ENCODE measurements around the gene POLD4. TPM values are rescaled to one million over a fixed set of nuclear protein-coding genes. Genes with fewer than 3 reads are reported as not detected.

The POLD4 gene
- polyA plus RNA-seq, 6 donors from 2014 or later, result 340 to 535 (median 458) TPM

DNA sequence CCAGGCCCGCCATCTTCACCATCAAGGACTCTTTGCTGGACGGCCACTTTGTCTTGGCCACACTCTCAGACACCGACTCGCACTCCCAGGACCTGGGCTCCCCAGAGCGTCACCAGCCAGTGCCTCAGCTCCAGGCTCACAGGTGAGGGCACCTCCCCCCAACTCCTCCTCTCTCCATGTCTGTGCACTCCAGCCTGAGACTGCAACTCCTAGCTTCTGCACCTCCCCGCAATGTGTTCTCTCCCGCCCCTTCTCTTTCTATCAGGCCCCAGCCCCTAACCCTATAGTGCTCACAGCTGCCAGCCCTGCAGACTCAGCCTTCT lies 42.9 kb upstream of the POLD4 start:
- Mint-ChIP-seq H3K4me3 (peak overlapping the region in 2 of 8 donors; percentile 41 to 47), H3K36me3 (peaks cover 0 to 4% of the 10 kb centered on the region in 2 donors), H3K4me1 (peaks cover 36 to 61% (median 54%) of the 10 kb centered on the region in 3 donors), H3K27ac (peak overlapping the region in 3 of 6 donors; percentile 30 to 79 (median 34)), H3K9me3 (no peaks in the 10 kb centered on the region), H3K27me3 (no peaks in the 10 kb centered on the region)
- ATAC-seq (ENCODE audit: low read depth in 2 of 2) (no peak), DNase-seq (no peak)

DNA sequence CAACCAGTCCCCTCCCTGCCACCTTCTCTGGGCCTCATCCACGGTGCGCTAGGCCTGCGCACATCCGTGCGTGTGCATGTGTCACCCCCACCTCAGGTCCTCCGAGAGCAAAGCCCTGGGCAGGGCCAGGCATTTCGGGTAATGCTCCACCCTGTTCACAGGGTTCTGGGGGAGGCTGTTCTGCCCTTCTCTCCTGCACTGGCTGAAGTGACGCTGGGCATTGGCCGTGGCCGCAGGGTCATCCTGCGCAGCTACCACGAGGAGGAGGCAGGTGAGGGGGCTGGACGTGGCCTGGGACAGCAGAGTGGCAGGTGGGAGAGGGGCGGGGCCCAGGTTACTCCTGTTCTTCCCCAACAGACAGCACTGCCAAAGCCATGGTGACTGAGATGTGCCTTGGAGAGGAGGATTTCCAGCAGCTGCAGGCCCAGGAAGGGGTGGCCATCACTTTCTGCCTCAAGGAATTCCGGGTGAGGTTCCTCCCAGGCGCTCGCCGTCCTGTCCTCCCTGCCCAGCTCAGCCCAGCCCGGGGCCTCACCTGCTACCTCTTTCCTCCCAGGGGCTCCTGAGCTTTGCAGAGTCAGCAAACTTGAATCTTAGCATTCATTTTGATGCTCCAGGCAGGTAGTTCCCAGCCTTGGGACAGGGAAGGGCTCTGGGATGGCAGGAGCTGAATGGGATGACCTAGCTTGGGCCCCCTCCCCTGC lies 42.4 kb upstream of the POLD4 start:
- no peaks in the 10 kb centered on the region for H3K27me3 Mint-ChIP-seq
- peak overlapping the region in 1 of 8 donors; percentile 41 for H3K4me3 Mint-ChIP-seq
- H3K27ac Mint-ChIP-seq, result peak overlapping the region in 3 of 6 donors; percentile 30 to 79 (median 48)

DNA sequence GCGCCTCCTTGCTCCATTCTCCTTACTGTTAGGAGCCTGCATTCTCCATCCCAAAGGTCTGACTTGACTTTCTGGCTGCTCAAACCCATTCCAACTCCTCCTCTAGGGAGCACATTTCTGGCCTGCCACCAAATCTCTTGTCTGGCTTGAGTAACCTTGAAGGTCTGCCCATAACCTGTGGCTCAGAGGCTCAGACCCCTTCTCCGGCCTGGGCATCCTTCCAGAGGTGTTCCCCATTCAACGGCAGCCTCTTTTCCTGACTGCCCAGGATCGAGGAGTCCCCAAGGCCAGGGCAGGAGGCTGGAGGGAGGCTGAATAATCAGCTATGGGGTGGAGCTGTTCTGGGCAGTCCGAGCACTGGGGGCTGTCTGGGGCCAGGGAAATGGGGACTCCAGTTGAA lies 40.6 kb upstream of the POLD4 start:
- ATAC-seq (ENCODE audit: low read depth in 2 of 2), result no peak
- no peaks in the 10 kb centered on the region for H3K36me3 Mint-ChIP-seq
- H3K27me3 Mint-ChIP-seq, result no peaks in the 10 kb centered on the region
- H3K4me3 Mint-ChIP-seq, result peak overlapping the region; percentile 45 to 82 (median 63)
- no peak for DNase-seq
- H3K4me1 Mint-ChIP-seq, result peaks cover 46 to 61% (median 58%) of the 10 kb centered on the region in 3 donors
- H3K9me3 Mint-ChIP-seq, result no peaks in the 10 kb centered on the region
- peak overlapping the region in 3 of 6 donors; percentile 34 to 90 (median 81) for H3K27ac Mint-ChIP-seq

More for the DNA sequence above, 42.4 kb upstream of the POLD4 start:
- DNase-seq (no peak), ATAC-seq (ENCODE audit: low read depth in 2 of 2) (no peak)
- no peaks in the 10 kb centered on the region for H3K9me3 Mint-ChIP-seq
- peaks cover 0 to 3% of the 10 kb centered on the region in 2 donors for H3K36me3 Mint-ChIP-seq
- peaks cover 41 to 62% (median 56%) of the 10 kb centered on the region in 3 donors for H3K4me1 Mint-ChIP-seq

DNA sequence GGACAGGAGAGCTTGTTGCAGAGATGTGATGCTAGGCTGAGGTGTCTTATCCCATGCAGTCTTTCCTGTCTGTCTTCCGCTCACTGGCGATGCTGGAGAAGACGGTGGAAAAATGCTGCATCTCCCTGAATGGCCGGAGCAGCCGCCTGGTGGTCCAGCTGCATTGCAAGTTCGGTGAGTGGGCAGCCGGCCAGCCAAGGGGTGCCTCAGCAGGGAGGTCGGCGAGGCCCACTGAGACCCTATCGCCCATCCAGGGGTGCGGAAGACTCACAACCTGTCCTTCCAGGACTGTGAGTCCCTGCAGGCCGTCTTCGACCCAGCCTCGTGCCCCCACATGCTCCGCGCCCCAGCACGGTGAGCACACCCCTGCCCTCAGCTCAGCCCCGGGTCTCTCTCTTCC lies 40.1 kb upstream of the POLD4 start:
- Mint-ChIP-seq H3K9me3 (no peaks in the 10 kb centered on the region), H3K4me3 (peak overlapping the region; percentile 45 to 82 (median 66)), H3K4me1 (peaks cover 50 to 65% (median 58%) of the 10 kb centered on the region in 3 donors), H3K27ac (peak overlapping the region in 2 of 6 donors; percentile 32 to 81), H3K27me3 (no peaks in the 10 kb centered on the region), H3K36me3 (no peaks in the 10 kb centered on the region)
- DNase-seq (no peak), ATAC-seq (ENCODE audit: low read depth in 2 of 2) (no peak)

DNA sequence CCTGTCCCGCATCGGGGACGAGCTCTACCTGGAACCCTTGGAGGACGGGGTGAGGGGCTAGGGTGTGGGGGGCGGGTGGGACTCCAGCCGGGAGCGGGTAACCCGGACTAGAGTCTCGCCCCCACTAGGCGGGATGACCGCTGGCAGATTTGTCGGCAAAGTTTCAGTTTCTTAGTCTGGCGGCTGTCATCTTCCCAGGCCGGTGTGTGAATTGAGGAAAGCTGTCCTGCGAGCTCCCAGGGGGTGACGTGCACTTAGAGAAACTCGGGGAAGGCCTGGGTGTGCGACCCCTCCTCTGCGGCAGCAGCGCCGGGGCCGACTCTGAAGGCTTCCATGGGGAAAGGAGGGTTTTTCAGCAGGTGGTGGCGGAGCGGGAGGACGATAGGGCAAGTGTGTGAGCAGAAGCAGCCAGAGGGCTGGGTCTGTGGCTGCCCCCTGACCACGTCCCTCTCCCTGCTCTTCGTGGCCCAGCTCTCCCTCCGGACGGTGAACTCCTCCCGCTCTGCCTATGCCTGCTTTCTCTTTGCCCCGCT lies 38.9 kb upstream of the POLD4 start:
- no peaks in the 10 kb centered on the region for H3K27me3 Mint-ChIP-seq
- DNase-seq (no peak), ATAC-seq (ENCODE audit: low read depth in 2 of 2) (peak; percentile 2 to 7)
- peak overlapping the region; percentile 79 to 93 (median 90) for H3K4me3 Mint-ChIP-seq
- no peaks in the 10 kb centered on the region for H3K9me3 Mint-ChIP-seq
- H3K36me3 Mint-ChIP-seq, result no peaks in the 10 kb centered on the region
- H3K27ac Mint-ChIP-seq, result peak overlapping the region in 3 of 6 donors; percentile 60 to 86 (median 80)
- H3K4me1 Mint-ChIP-seq, result peaks cover 45 to 57% (median 51%) of the 10 kb centered on the region in 3 donors

DNA sequence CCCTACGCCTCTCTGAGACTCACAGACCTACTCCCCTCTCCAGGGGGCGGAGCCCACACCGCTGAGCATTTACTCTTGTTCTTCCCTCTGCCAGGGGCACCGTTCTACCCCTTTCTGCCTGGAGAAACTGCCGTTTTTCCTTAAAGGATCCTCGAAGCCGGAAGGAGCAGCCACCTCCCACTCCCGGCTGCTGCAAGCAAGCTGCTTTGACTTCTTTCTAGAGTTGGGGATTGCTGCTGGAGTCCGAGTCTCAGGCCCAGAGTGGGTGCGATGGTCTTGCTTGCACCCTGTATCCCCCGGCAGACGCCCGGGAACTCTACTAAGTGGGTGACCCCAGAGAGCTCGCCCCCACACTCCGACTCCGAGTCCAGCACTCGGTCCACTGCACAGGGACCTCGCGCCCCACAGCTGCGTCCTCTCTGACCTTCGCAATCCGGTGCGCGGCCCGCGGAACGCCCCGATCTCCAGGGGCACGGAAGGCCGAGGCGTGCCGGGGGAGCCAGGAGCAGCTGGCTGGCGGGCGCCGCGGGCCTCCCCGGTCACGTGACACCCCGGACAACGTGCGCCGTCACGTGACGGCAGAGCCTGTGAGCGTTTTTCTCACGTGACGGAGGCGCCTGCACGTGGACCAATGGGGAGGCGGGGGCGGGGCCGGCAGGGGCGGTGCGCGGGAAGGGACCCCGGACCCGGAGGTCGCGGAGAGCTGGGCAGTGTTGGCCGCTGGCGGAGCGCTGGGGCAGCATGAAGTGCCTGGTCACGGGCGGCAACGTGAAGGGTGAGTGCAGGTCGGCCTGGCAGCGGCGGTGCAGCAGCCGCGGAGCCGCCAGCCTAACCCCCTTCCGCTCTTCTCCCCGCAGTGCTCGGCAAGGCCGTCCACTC lies 38.2 kb upstream of the POLD4 start, which contains the start of gene RAD9A:
Gene RAD9A (plus strand): TSS at position 683 of the 879 bp plus-strand sequence. CDS start 59 bp downstream, at position 742.
- H3K27ac Mint-ChIP-seq, result peak within 1 kb of the TSS; percentile 79 to 94 (median 91)
- no peaks in the 10 kb centered on the region for H3K36me3 Mint-ChIP-seq
- peak; percentile 89 for DNase-seq
- ATAC-seq (ENCODE audit: low read depth in 2 of 2), result peak; percentile 83 to 85
- no peaks in the 10 kb centered on the region for H3K27me3 Mint-ChIP-seq
- peak within 1 kb of the TSS; percentile 79 to 93 (median 90) for H3K4me3 Mint-ChIP-seq
- no peaks in the 10 kb centered on the region for H3K9me3 Mint-ChIP-seq
- H3K4me1 Mint-ChIP-seq, result peaks cover 39 to 51% (median 48%) of the 10 kb centered on the region in 3 donors

DNA sequence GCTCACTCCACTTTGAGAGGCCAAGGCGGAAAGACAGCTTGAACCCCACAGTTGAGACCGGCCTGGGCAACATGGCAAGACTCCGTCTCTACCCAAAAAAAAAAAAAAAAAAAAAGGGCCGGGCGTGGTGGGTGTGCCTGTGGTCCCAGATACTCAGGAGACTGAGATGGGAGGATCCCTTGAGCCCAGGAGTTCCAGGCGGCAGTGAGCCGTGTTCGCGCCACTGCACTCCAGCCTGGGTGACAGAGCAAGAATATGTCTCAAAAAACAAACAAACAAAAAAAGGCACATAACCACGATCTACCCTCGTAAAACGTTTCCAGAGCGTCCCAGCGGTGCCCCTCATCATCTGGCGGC lies 37.6 kb upstream of the POLD4 start:
- ATAC-seq (ENCODE audit: low read depth in 2 of 2) (no peak), DNase-seq (no peak)
- Mint-ChIP-seq H3K27me3 (no peaks in the 10 kb centered on the region), H3K36me3 (no peaks in the 10 kb centered on the region), H3K4me1 (peaks cover 35 to 46% (median 45%) of the 10 kb centered on the region in 3 donors), H3K27ac (peak overlapping the region; percentile 56 to 94 (median 91)), H3K4me3 (peak overlapping the region; percentile 79 to 93 (median 90)), H3K9me3 (no peaks in the 10 kb centered on the region)

DNA sequence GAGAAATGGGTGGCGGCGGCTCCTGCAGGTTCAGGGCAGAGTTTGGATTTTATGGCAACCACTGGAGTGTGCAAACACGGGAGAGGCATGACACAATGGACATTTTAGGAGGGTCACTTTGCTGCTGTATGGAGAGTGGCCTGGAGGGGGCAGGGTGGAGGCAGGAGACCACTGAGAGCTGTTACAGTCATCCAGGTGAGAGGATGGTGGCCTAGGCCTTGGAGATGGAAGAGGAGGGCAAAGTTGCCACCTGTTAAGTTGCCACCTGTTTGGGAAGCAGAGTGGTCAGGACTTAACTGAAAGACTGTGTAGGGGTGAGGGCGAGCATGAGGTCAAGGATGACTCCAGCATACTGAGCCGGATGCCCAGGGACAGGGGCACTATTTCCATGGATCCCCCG lies 36.1 kb upstream of the POLD4 start:
- H3K4me1 Mint-ChIP-seq, result peaks cover 35 to 46% (median 45%) of the 10 kb centered on the region in 3 donors
- ATAC-seq (ENCODE audit: low read depth in 2 of 2), result peak; percentile 32 to 33
- peak; percentile 51 for DNase-seq
- no peaks in the 10 kb centered on the region for H3K27me3 Mint-ChIP-seq
- no peaks in the 10 kb centered on the region for H3K36me3 Mint-ChIP-seq
- peak overlapping the region; percentile 61 to 88 (median 72) for H3K4me3 Mint-ChIP-seq
- H3K27ac Mint-ChIP-seq, result peak overlapping the region in 4 of 6 donors; percentile 71 to 95 (median 80)
- H3K9me3 Mint-ChIP-seq, result no peaks in the 10 kb centered on the region

DNA sequence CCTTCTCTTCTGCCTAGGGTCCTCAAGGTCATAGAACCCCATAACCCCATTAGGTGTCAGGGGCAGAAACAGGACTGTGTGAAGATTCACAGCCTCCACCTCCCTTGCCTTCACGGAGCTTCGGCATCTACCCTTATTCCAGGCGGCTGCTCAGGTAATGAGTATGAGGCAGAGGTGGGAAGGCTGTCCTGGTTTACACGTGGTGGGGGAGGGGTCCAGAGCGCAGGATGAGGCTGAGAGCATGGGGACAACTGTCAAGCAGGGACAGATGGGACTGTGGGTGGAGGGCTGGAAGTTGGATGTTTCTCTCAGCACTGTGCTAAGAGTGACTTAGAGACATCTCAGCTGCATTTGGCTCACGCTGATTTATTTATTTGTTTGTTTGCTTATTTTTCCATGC lies 34.2 kb upstream of the POLD4 start:
- DNase-seq, result no peak
- no peaks in the 10 kb centered on the region for H3K9me3 Mint-ChIP-seq
- peaks cover 28 to 33% (median 32%) of the 10 kb centered on the region in 3 donors for H3K4me1 Mint-ChIP-seq
- H3K4me3 Mint-ChIP-seq, result peak overlapping the region in 1 of 8 donors; percentile 40
- H3K27ac Mint-ChIP-seq, result peak overlapping the region in 1 of 6 donors; percentile 65
- H3K27me3 Mint-ChIP-seq, result no peaks in the 10 kb centered on the region
- no peaks in the 10 kb centered on the region for H3K36me3 Mint-ChIP-seq
- no peak for ATAC-seq (ENCODE audit: low read depth in 2 of 2)

DNA sequence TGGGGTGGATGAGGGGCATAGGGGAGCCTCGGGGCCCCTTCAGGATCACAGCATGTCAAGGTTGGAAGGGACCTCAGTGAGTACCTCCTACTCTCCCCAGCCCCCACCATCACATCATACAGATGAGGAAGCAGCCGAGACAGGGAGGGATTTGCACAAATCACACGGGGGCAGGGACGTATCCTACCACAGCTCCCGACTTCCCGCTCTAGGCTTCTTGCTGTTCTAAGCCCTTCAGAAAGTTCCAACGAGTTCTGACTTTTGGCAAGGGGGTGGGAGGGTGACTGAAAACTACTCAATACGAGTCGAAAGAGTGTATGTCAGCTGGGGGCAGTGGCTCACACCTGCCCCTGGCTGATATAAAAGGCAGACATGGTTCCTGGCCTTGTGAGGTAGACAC lies 33.7 kb upstream of the POLD4 start:
- Mint-ChIP-seq H3K36me3 (no peaks in the 10 kb centered on the region), H3K4me1 (peaks cover 27 to 33% (median 32%) of the 10 kb centered on the region in 3 donors), H3K27ac (no peak overlapping the region), H3K4me3 (peak overlapping the region in 1 of 8 donors; percentile 40), H3K9me3 (no peaks in the 10 kb centered on the region), H3K27me3 (no peaks in the 10 kb centered on the region)
- DNase-seq (no peak), ATAC-seq (ENCODE audit: low read depth in 2 of 2) (no peak)

DNA sequence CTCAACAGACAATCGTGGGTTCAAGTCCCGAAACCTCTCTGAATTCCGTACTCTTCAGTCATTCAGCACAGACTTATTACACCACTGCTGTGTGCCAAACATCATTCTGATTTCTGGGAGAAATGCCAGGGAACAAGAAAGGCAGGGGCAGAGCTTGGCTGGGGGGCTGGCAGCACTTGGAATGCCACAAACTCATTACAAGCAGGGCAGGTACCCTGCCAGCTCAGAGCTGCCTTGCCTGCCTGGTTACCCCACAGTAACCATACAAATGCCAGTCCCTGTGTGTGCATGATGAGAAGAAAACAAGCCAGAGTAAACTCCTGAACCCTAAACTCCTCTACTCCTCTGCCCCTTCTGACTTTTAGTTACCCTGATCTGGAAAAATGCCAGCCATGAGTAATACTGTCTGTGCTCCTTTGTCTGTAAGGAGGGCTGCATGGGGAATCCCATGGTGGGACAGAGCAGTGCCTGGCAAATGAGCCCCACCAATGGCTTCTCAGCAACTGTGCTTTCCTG lies 31.6 kb upstream of the POLD4 start:
- Mint-ChIP-seq H3K36me3 (no peaks in the 10 kb centered on the region), H3K4me3 (peak overlapping the region in 1 of 8 donors; percentile 3), H3K27me3 (no peaks in the 10 kb centered on the region), H3K27ac (peak overlapping the region in 1 of 6 donors; percentile 47), H3K9me3 (no peaks in the 10 kb centered on the region), H3K4me1 (peaks cover 30 to 43% (median 35%) of the 10 kb centered on the region in 3 donors)
- ATAC-seq (ENCODE audit: low read depth in 2 of 2) (no peak), DNase-seq (no peak)

DNA sequence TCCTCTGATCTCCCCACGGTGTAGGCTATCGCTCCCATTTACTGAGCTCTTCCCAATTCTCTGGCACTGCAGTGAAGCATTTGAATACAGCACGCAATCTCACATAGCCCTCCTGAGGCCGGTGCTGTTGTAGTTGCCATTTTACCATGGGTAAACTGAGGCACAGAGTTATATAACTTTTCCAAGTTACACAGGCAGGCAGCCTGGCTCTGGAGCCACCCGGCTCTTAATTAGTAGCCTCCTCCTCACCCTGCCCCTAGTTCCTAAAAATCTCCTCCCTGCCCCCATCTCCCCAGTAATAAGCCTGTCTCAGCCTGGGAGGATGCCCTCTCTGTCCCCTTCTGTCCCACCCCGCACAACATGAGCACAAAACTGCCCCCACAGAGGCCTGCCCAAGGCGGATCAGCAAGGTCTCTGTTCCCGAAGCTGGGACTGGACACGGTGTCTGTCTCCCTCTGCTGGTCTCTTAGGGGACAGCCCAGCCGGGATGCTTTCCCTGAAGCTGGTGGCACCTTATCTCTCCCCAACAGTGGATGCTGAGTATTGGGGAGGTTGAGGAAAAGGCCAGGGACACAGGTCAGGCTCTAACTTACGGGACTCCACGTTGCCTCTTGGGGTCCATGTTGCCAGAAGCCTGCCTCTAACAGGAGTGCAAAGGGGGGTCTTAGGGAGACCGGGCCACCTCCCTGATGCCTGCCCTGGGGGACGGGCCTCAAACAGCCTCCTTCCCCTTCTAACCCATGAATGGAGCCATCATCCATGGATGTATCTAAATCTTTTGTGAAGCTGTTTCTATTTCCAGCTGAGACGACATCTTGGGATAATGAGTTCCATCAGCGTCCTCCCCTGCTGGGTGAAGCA lies 29.2 kb upstream of the POLD4 start:
- H3K27me3 Mint-ChIP-seq, result no peaks in the 10 kb centered on the region
- peak overlapping the region in 5 of 6 donors; percentile 58 to 98 (median 91) for H3K27ac Mint-ChIP-seq

More for the DNA sequence above, 29.2 kb upstream of the POLD4 start:
- H3K9me3 Mint-ChIP-seq, result no peaks in the 10 kb centered on the region
- ATAC-seq (ENCODE audit: low read depth in 2 of 2), result peak; percentile 73 to 79
- peaks cover 26 to 41% (median 35%) of the 10 kb centered on the region in 3 donors for H3K4me1 Mint-ChIP-seq
- no peaks in the 10 kb centered on the region for H3K36me3 Mint-ChIP-seq
- peak; percentile 79 for DNase-seq
- peak overlapping the region; percentile 1 to 90 (median 81) for H3K4me3 Mint-ChIP-seq
